PC-3 (cell line): ENCODE data around the gene F13A1. TPM values are rescaled to one million over a fixed set of nuclear protein-coding genes. Genes with fewer than 3 reads are reported as not detected.

Experiments used
- ATAC-seq: fragments of 200-7000 bp; cut with Tn5 transposase; 2 replicates; pipeline ENCODE4 v1.9.1; 2020; ENCODE audit warnings: mild to moderate bottlenecking, moderate library complexity
- BruUV-seq: library from RNA; stranded (reverse); fragments of 400-500 nt; replicated peaks from 2 replicates; lab custom pipeline; 2021; lab: Mats Ljungman, UMichigan
- CTCF ChIA-PET: fragments of 300-600 bp; sonication (Branson Sonifier 250); formaldehyde crosslinking; loops from one replicate; lab custom pipeline; 2022; ENCODE audit warnings: antibody characterized with exemption; lab: Charles Lee
- POLR2A ChIA-PET: fragments of 300-600 bp; sonication (Branson Sonifier 250); formaldehyde crosslinking; loops from one replicate; lab custom pipeline; 2022; ENCODE audit warnings: antibody characterized with exemption; ENCODE audit not compliant: unreplicated experiment; lab: Charles Lee
- DNase-seq: peaks from one replicate; pipeline ENCODE4 v3.0.0-alpha.2; 2015
- H2AFZ ChIP-seq: fragments of 300-600 bp; sonication (generic); 2 replicates; pipeline ENCODE4 v1.6.0; 2016; ENCODE audit warnings: antibody characterized with exemption, low read length
- H3F3A ChIP-seq: fragments of 300-600 bp; sonication (generic); one replicate; pipeline ENCODE4 v1.6.0; 2017; ENCODE audit warnings: antibody characterized with exemption, low read length, control low read depth, mild to moderate bottlenecking; ENCODE audit not compliant: unreplicated experiment
- H3K27ac ChIP-seq: fragments of 300-600 bp; sonication (generic); 2 replicates; pipeline ENCODE4 v1.5.1; 2016; ENCODE audit warnings: mild to moderate bottlenecking, low read length
- H3K27me3 ChIP-seq: fragments of 300-600 bp; sonication (generic); 2 replicates; pipeline ENCODE4 v1.6.1; 2016; ENCODE audit warnings: low read length, mixed read lengths
- H3K36me3 ChIP-seq: fragments of 300-600 bp; sonication (generic); 2 replicates; pipeline ENCODE4 v1.6.1; 2016; ENCODE audit warnings: low read depth, mixed run types, low read length, mixed read lengths
- H3K4me1 ChIP-seq: fragments of 300-600 bp; sonication (generic); 2 replicates; pipeline ENCODE4 v1.5.1; 2016; ENCODE audit warnings: low read length; ENCODE audit not compliant: insufficient read depth
- H3K4me2 ChIP-seq: fragments of 300-600 bp; sonication (generic); 2 replicates; pipeline ENCODE4 v1.6.0; 2016; ENCODE audit warnings: low read length
- H3K4me3 ChIP-seq: fragments of 300-600 bp; sonication (generic); 2 replicates; pipeline ENCODE4 v1.5.1; 2016; ENCODE audit warnings: mild to moderate bottlenecking, low read length, mixed read lengths
- H3K79me2 ChIP-seq: fragments of 300-600 bp; sonication (generic); 2 replicates; pipeline ENCODE4 v1.6.1; 2017; ENCODE audit warnings: low read length, mixed read lengths
- H3K9ac ChIP-seq: fragments of 300-600 bp; sonication (generic); 2 replicates; pipeline ENCODE4 v1.6.0; 2016; ENCODE audit warnings: mild to moderate bottlenecking, low read length
- H3K9me2 ChIP-seq: fragments of 300-600 bp; sonication (generic); replicated peaks from 2 replicates; pipeline ENCODE4 v1.6.1; 2016; ENCODE audit warnings: mixed run types, low read length, mixed read lengths
- H3K9me3 ChIP-seq: fragments of 300-600 bp; sonication (generic); 2 replicates; pipeline ENCODE4 v1.6.1; 2016; ENCODE audit warnings: low read length, mixed read lengths
- H4K20me1 ChIP-seq: fragments of 300-600 bp; sonication (generic); 2 replicates; pipeline ENCODE4 v1.6.1; 2016; ENCODE audit warnings: low read length, mixed read lengths
- CTCF ChIP-seq: fragments of 300-600 bp; sonication (generic); conservative IDR thresholded peaks from 2 replicates; pipeline ENCODE4 v1.5.1; 2017; ENCODE audit warnings: antibody characterized with exemption, low read depth, mild to moderate bottlenecking, low read length
- EZH2 ChIP-seq: fragments of 300-600 bp; sonication (generic); IDR thresholded peaks from one replicate; pipeline ENCODE4 v1.6.1; 2017; ENCODE audit warnings: antibody characterized with exemption, mild to moderate bottlenecking, low read length; ENCODE audit not compliant: unreplicated experiment
- EZH2phosphoT487 ChIP-seq: fragments of 300-600 bp; sonication (generic); IDR thresholded peaks from 2 replicates; pipeline ENCODE4 v1.6.1; 2018; ENCODE audit warnings: mild to moderate bottlenecking, antibody characterized with exemption, low read length, borderline replicate concordance
- intact Hi-C: fragments of 100-400 bp; cut with micrococcal nuclease; formaldehyde crosslinking; loops from 2 replicates; pipeline ENCODE4 v1.9.0; 2023
- total RNA-seq: library from RNA; depleted of rRNA; stranded (reverse); fragments of >200 nt; gene quantifications from 2 replicates; pipeline ENCODE4 v1.2.3, GENCODE V29; 2014

Gene F13A1
- total RNA-seq, 1 experiment from 2014 or later = not detected

- ChIA-PET POLR2A (no interaction called here), CTCF (no interaction called here)
- H3K4me1 ChIP-seq = no peaks in the 10 kb centered on the region
- BruUV-seq = no TSS peak
- intact Hi-C loops = no loop called here
- no peak overlapping the region for H2AFZ ChIP-seq
- H3K4me2 ChIP-seq = no peak overlapping the region
- no peak overlapping the region for H3K27ac ChIP-seq
- no peaks in the 10 kb centered on the region for H3K79me2 ChIP-seq
- TF ChIP-seq EZH2phosphoT487 = no peak
- TF ChIP-seq EZH2 = no peak
- no peak for TF ChIP-seq CTCF
- no peaks in the 10 kb centered on the region for H3K36me3 ChIP-seq
- H3F3A ChIP-seq = no peaks in the 10 kb centered on the region
- DNase-seq (no peak), ATAC-seq (no peak)
- no peak overlapping the region for H3K9ac ChIP-seq
- H3K9me2 ChIP-seq = no peaks in the 10 kb centered on the region
- H3K27me3 ChIP-seq = 0 out of 2 replicates have a peak, but pooled peaks cover 5% of the 10 kb centered on the region
- no peak overlapping the region for H3K4me3 ChIP-seq
- H4K20me1 ChIP-seq = no peaks in the 10 kb centered on the region
- H3K9me3 ChIP-seq = no peaks in the 10 kb centered on the region
These were observed 127.2 kb downstream of the F13A1 start for GRCh38 chr6:6193221-6193745.

GRCh38 chr6:6191909-6192308, 128.6 kb downstream of the F13A1 start:
- no TSS peak for BruUV-seq
- Histone ChIP-seq H3K27ac (no peak overlapping the region), H3K4me3 (no peak overlapping the region), H3F3A (no peaks in the 10 kb centered on the region), H3K79me2 (no peaks in the 10 kb centered on the region), H3K4me1 (no peaks in the 10 kb centered on the region), H3K27me3 (no peaks in the 10 kb centered on the region), H3K9ac (no peak overlapping the region), H3K9me2 (no peaks in the 10 kb centered on the region), H3K9me3 (no peaks in the 10 kb centered on the region), H2AFZ (no peak overlapping the region), H3K4me2 (no peak overlapping the region), H4K20me1 (no peaks in the 10 kb centered on the region), H3K36me3 (no peaks in the 10 kb centered on the region)
- intact Hi-C loops = no loop called here
- ChIA-PET POLR2A (no interaction called here), CTCF (no interaction called here)
- DNase-seq (no peak), ATAC-seq (no peak)
- TF ChIP-seq EZH2phosphoT487 (no peak), EZH2 (no peak), CTCF (no peak)

GRCh38 chr6:6191476-6191875, 129.0 kb downstream of the F13A1 start:
- Histone ChIP-seq H3F3A (no peaks in the 10 kb centered on the region), H3K4me1 (no peaks in the 10 kb centered on the region), H3K79me2 (no peaks in the 10 kb centered on the region), H3K4me3 (no peak overlapping the region), H3K27ac (no peak overlapping the region), H4K20me1 (no peaks in the 10 kb centered on the region), H3K27me3 (no peaks in the 10 kb centered on the region), H3K9me3 (no peaks in the 10 kb centered on the region), H2AFZ (no peak overlapping the region), H3K36me3 (no peaks in the 10 kb centered on the region), H3K9me2 (no peaks in the 10 kb centered on the region), H3K9ac (no peak overlapping the region), H3K4me2 (no peak overlapping the region)
- DNase-seq (no peak), ATAC-seq (no peak)
- BruUV-seq = no TSS peak
- ChIA-PET CTCF (no interaction called here), POLR2A (no interaction called here)
- TF ChIP-seq CTCF = no peak
- intact Hi-C loops = no loop called here
